Measurements from ENCODE around the gene CLK3. TPM values are rescaled to one million over a fixed set of nuclear protein-coding genes. Genes with fewer than 3 reads are reported as not detected.

The CLK3 gene
- total RNA-seq, 1 donor from 2014 or later, result 89.1 TPM

DNA sequence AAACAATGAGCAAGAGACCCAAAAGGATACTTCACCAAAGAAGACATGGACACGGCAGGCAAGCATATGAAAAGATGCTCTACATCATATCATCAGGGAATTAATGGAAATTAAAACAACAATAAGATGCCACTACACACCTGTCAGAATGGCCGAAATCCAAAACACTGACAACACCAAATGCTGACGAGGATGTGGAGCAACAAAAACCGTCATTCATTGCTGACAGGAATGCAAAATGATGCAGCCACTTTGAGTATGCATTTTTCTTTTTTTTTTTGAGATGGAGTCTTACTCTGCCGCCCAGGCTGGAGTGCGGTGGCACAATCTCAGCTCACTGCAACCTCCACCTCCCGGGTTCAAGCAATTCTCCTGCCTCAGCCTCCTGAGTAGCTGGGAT is 61.2 kb downstream of the CLK3 start:
- Histone ChIP-seq H3K36me3 (peaks cover 0 to 24% of the 10 kb centered on the region in 2 donors), H3K4me1 (no peaks in the 10 kb centered on the region), H3K4me3 (no peak overlapping the region), H3K27me3 (no peaks in the 10 kb centered on the region), H3K9me3 (no peaks in the 10 kb centered on the region), H3K27ac (no peak overlapping the region)
- intact Hi-C loops (cut with DNase I), result no loop called here
- no peak for DNase-seq (ENCODE audit: extremely low spot score in 2 of 2)
- TF ChIP-seq POLR2A (IDR thresholded peaks at IDR 0.05) (no peak), POLR2AphosphoS5 (IDR thresholded peaks at IDR 0.05; ENCODE audit: insufficient read depth in 1 of 2, low read depth in 1 of 2) (no peak)
- TF ChIP-seq, protein P1, sequence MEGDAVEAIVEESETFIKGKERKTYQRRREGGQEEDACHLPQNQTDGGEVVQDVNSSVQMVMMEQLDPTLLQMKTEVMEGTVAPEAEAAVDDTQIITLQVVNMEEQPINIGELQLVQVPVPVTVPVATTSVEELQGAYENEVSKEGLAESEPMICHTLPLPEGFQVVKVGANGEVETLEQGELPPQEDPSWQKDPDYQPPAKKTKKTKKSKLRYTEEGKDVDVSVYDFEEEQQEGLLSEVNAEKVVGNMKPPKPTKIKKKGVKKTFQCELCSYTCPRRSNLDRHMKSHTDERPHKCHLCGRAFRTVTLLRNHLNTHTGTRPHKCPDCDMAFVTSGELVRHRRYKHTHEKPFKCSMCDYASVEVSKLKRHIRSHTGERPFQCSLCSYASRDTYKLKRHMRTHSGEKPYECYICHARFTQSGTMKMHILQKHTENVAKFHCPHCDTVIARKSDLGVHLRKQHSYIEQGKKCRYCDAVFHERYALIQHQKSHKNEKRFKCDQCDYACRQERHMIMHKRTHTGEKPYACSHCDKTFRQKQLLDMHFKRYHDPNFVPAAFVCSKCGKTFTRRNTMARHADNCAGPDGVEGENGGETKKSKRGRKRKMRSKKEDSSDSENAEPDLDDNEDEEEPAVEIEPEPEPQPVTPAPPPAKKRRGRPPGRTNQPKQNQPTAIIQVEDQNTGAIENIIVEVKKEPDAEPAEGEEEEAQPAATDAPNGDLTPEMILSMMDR (IDR thresholded peaks at IDR 0.05), result no peak

Other genes with a start within 250 kb of the CLK3 start
- 8.8 TPM for gene CYP11A1, start 248.2 kb upstream of the CLK3 start, total RNA-seq
- 3.9 TPM for gene SEMA7A, start 181.9 kb upstream of the CLK3 start, total RNA-seq
- 39.8 TPM for gene UBL7, start 154.7 kb upstream of the CLK3 start, total RNA-seq
- gene ARID3B, start 74.6 kb upstream of the CLK3 start, total RNA-seq, result 15.2 TPM
- gene EDC3, start 80.2 kb downstream of the CLK3 start, total RNA-seq, result 23.8 TPM
- gene CYP1A1, start 109.7 kb downstream of the CLK3 start, total RNA-seq, result 1.5 TPM
- not detected for gene CYP1A2, start 133.0 kb downstream of the CLK3 start, total RNA-seq
- gene CSK, start 166.2 kb downstream of the CLK3 start, total RNA-seq, result 26.3 TPM
- gene LMAN1L, start 197.0 kb downstream of the CLK3 start, total RNA-seq, result not detected
- gene CPLX3, start 210.8 kb downstream of the CLK3 start, total RNA-seq, result not detected
- 75.9 TPM for gene ULK3, start 227.3 kb downstream of the CLK3 start, total RNA-seq

Data from vagina (tissue), 2 donors.